NCI-H524 (cell line): ENCODE results near the gene SERPINA4.

ENCODE experiments used
- DNase-seq, 2 experiments: peaks; one replicate each; lab custom pipeline; 2025; lab: John Stamatoyannopoulos, UW

Gene SERPINA4

DNA sequence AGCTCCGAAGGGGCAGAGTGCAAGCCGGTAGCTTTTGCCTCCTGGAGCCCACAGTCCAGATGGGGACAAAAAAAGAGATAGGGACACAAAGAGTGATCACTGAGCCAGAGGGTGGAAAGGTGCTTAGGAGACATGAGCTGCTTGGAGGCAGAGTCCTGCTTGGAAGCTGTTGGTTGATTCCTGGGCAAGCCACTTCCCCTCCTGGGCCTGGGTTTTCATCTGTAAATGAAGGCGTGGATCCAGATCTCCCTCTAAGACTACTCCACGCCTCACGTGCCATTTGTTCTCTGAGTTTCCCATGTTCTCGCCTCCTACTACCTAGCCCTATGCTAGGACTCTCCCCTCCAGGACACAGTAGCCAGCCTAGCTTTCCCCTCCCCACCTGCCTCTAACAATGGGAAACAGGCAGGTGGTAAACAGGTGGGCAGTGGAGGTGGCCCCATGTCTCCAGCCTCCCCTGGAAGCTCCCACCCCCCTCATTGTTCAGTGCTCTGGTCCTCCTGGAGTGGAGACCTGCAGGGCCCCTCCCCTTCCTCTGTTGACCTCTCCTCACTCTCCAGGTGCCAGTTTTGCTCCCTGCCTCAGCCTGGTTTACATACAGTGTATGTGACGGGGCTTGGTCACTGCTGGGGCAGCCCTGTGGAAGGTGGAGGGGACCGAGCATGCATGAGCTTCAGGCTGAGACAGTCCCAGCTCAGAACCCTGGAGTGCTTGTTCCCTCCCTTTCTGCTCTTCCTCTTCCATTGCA, 54.8 kb downstream of the SERPINA4 start:
- DNase-seq = no peak

- no peak for DNase-seq
Observed at GRCh38 chr14:94617366-94617941, 56.2 kb downstream of the SERPINA4 start.

- no peak for DNase-seq
Observed at GRCh38 chr14:94617988-94618822, 57.0 kb downstream of the SERPINA4 start.

- no peak for DNase-seq
Observed at GRCh38 chr14:94619297-94619696, 58.1 kb downstream of the SERPINA4 start.
